Tibial artery (tissue), 4 donors: ENCODE results near the gene APPL2.

Experiments
- DNase-seq, 2 donors: peaks; one replicate each; pipeline ENCODE4 v3.0.0-alpha.2; 2019
- H3K27ac ChIP-seq, 2 donors: fragments of 200-600 bp; sonication (generic) in 1 of 2; 1 replicate in 1 of 2; 2 replicates in 1 of 2; pipeline ENCODE4 v1.5.1; 2018 to 2019; ENCODE audit warnings: mild to moderate bottlenecking in 1 of 2
- H3K27me3 ChIP-seq, 2 donors: fragments of 200-600 bp; sonication (generic) in 1 of 2; one replicate each; pipeline versions ENCODE4 v1.5.1 to v1.6.0; 2016 to 2019
- H3K36me3 ChIP-seq, 3 donors: fragments of 200-600 bp; sonication (generic) in 2 of 3; one replicate each; pipeline ENCODE4 v1.5.1; 2016 to 2019; ENCODE audit warnings: mild to moderate bottlenecking in 2 of 3
- H3K4me1 ChIP-seq, 4 donors: fragments of 200-600 bp; sonication (generic) in 2 of 4; 1 replicate in 3 of 4; 2 replicates in 1 of 4; pipeline ENCODE4 v1.5.1; 2016 to 2019
- H3K4me3 ChIP-seq, 2 donors: fragments of 200-600 bp; sonication (generic) in 1 of 2; 1 replicate in 1 of 2; 2 replicates in 1 of 2; pipeline ENCODE4 v1.5.1; 2018 to 2019; ENCODE audit warnings: mild to moderate bottlenecking in 2 of 2
- H3K9me3 ChIP-seq, 3 donors: fragments of 200-600 bp; sonication (generic) in 1 of 3; one replicate each; pipeline ENCODE4 v1.5.1; 2016 to 2019
- intact Hi-C: fragments of 100-400 bp; cut with DNase I; formaldehyde crosslinking; loops from one replicate; pipeline ENCODE4 v1.15.0; 2023; ENCODE audit warnings: low total_unique reads
- TF ChIP-seq, protein P1 (sequence below), 2 experiments: fragments of 200-600 bp in 1 of 2; fragments of 450-650 bp in 1 of 2; IDR thresholded peaks; one replicate each; pipeline ENCODE4 v1.5.1; 2017 to 2019; ENCODE audit warnings: antibody characterized with exemption in 2 of 2, mild to moderate bottlenecking in 1 of 2, moderate library complexity in 1 of 2

The APPL2 gene

DNA sequence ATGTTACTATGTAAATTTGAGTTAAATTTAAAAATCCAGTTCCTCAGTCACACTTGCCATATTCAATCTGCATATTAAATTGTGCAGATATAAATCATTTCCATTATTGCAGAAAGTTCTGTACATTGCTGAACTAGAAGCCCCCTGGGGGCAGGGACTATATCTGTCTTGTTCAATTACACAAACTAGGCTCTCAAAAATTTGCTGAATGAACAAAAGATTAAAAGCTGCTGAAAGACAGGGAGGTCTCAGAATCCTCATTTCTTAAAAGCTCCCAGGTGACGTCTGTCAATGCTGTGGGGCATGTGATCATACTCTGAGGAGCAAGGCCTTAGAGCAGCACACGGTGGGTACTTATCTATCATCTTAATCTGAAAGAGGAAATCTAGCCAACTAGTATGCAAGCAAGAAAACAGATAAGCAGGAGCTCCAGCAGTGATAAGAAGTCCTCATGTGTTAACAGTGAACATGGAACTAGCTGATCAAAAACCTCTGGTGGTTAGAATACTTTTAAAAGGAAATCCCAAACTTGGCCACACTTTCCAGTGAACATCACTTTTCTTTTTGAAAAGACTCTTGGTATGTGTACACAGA is 60.5 kb downstream of the APPL2 start:
- no peak overlapping the region for H3K4me3 ChIP-seq
- H3K27ac ChIP-seq: no peak overlapping the region
- H3K27me3 ChIP-seq: no peaks in the 10 kb centered on the region
- intact Hi-C loops: no loop called here
- DNase-seq: no peak
- TF ChIP-seq, protein P1, sequence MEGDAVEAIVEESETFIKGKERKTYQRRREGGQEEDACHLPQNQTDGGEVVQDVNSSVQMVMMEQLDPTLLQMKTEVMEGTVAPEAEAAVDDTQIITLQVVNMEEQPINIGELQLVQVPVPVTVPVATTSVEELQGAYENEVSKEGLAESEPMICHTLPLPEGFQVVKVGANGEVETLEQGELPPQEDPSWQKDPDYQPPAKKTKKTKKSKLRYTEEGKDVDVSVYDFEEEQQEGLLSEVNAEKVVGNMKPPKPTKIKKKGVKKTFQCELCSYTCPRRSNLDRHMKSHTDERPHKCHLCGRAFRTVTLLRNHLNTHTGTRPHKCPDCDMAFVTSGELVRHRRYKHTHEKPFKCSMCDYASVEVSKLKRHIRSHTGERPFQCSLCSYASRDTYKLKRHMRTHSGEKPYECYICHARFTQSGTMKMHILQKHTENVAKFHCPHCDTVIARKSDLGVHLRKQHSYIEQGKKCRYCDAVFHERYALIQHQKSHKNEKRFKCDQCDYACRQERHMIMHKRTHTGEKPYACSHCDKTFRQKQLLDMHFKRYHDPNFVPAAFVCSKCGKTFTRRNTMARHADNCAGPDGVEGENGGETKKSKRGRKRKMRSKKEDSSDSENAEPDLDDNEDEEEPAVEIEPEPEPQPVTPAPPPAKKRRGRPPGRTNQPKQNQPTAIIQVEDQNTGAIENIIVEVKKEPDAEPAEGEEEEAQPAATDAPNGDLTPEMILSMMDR (IDR thresholded peaks at IDR 0.05): no peak
- peaks cover 26 to 52% (median 50%) of the 10 kb centered on the region in 3 donors for H3K36me3 ChIP-seq
- H3K9me3 ChIP-seq: peaks cover 0 to 6% (median 0%) of the 10 kb centered on the region in 3 donors
- H3K4me1 ChIP-seq: no peaks in the 10 kb centered on the region

DNA sequence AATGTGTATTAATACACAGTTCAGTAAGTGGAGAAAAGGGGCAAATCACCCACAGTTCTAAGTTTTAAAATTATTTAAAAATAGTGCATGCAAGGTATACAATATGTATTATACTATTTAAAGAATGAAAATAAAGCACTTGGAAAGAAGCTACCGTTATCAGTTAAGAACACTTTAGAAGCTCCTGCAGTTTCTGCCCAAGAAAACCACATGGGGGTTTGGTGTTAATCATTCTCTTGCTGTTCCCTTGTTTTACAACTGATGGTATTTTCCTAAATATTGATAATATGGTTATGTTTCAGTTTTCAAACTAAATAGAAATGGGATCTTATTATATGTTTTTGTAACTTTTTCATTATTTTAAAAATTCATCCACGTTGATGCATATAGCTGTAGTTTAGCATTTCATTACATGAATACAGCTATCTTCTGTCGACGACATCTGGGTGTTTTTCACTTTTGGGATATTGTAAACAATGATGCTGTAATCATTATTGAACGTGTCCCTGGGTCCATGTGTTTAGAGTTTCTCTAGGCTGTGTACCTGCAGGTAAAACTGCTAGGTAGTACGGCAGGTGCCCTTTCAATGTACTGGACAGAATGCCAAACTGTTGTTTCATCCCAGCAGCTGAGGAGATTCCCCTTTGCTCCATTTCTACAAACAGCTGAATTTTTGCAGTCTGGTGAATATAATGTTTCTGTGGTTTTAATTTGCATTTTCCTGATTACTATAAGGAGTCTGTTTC is 64.1 kb downstream of the APPL2 start:
- intact Hi-C loops: no loop called here
- no peak for DNase-seq
- Histone ChIP-seq H3K27ac (no peak overlapping the region), H3K4me3 (no peak overlapping the region), H3K9me3 (no peaks in the 10 kb centered on the region), H3K36me3 (peaks cover 44 to 70% (median 68%) of the 10 kb centered on the region in 3 donors), H3K27me3 (no peaks in the 10 kb centered on the region), H3K4me1 (no peaks in the 10 kb centered on the region)
- TF ChIP-seq, protein P1 (IDR thresholded peaks at IDR 0.05): no peak

DNA sequence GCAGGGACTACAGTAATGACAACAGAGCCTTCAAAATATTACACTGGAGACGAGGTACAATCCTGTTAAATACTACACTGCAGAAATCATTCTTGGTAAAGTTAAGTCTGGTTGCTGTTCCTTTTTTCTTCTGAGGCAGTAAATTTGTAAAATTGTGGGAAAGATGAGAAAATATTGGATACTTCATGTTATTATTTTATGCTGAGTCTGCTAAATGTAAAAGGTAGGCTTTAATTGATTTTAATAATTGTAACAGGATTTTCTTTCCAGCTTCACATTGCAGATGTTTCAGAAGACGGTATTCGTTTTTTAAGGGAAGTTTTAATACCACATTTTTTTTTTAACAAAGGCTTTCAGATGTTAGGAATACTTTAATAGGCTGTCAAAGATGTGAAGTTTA is 65.8 kb downstream of the APPL2 start:
- TF ChIP-seq, protein P1 (IDR thresholded peaks at IDR 0.05): no peak
- Histone ChIP-seq H3K27me3 (no peaks in the 10 kb centered on the region), H3K36me3 (peaks cover 53 to 74% (median 69%) of the 10 kb centered on the region in 3 donors), H3K27ac (no peak overlapping the region), H3K4me3 (no peak overlapping the region), H3K4me1 (no peaks in the 10 kb centered on the region), H3K9me3 (no peaks in the 10 kb centered on the region)
- intact Hi-C loops: no loop called here
- DNase-seq: no peak

DNA sequence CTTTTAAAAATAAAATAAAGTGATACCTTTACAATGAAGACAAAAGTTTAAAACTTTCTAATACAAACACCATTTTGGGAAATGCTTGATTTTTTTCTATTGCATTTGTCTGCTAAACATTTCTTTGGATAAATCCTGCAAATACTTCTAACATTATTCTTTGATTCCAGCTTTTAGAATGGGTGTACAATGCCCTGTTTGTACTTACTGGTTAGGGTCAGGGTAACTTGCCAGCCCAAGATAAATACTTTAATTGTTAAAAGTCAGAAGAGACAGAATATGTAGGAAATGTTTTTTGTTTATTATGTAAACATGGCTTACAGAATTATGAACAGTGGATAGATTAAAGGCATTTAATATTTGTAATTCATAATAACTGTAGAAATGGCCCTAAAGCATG is 68.0 kb downstream of the APPL2 start:
- H3K27me3 ChIP-seq: no peaks in the 10 kb centered on the region
- DNase-seq: no peak
- no peak overlapping the region for H3K4me3 ChIP-seq
- peaks cover 53 to 76% (median 69%) of the 10 kb centered on the region in 3 donors for H3K36me3 ChIP-seq
- H3K9me3 ChIP-seq: no peaks in the 10 kb centered on the region
- no peaks in the 10 kb centered on the region for H3K4me1 ChIP-seq
- TF ChIP-seq, protein P1 (IDR thresholded peaks at IDR 0.05): no peak
- intact Hi-C loops: no loop called here
- no peak overlapping the region for H3K27ac ChIP-seq

DNA sequence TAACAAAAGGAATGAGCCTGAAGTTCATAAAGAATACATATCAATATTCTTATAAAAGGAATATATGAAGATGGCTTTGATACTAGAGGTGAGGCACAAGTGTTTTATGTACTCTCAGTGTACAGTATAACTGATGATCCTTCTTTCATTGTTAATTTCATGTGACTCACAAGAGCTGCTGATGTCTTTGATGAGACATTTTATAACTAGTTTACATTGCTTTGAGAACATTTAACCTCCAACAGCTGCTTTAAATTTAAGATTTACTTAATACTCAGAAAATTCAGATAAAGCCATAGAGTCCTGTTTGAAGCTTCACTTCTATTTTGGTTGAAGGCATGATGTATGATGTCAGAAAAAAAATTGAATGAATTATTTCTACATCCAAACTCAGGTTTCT is 68.6 kb downstream of the APPL2 start:
- DNase-seq: no peak
- Histone ChIP-seq H3K4me1 (no peaks in the 10 kb centered on the region), H3K4me3 (no peak overlapping the region), H3K9me3 (no peaks in the 10 kb centered on the region), H3K27me3 (no peaks in the 10 kb centered on the region), H3K36me3 (peaks cover 53 to 81% (median 76%) of the 10 kb centered on the region in 3 donors), H3K27ac (no peak overlapping the region)
- TF ChIP-seq, protein P1 (IDR thresholded peaks at IDR 0.05): no peak
- intact Hi-C loops: no loop called here
